ENCODE results near the gene BANK1.

DNA sequence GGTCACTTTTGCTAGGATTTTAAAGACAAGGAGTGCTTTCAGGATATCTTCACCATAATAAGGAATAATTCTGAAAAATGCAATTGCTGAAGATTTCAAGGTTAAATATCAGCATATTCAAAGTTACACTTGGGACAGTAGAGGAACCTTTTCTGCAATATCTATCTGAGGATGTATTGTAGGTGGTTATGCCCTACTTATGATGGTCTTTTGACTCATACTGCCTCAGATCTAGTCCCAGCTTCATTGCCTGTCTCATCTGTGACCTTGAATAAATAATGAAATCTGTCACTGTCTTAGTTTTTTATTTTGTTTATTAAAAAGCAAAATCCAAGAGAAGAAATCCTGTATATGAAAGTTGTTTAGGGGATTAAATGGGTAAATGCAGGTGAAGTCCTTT lies 2.9 kb downstream of the BANK1 start:
- TF ChIP-seq, protein P1, sequence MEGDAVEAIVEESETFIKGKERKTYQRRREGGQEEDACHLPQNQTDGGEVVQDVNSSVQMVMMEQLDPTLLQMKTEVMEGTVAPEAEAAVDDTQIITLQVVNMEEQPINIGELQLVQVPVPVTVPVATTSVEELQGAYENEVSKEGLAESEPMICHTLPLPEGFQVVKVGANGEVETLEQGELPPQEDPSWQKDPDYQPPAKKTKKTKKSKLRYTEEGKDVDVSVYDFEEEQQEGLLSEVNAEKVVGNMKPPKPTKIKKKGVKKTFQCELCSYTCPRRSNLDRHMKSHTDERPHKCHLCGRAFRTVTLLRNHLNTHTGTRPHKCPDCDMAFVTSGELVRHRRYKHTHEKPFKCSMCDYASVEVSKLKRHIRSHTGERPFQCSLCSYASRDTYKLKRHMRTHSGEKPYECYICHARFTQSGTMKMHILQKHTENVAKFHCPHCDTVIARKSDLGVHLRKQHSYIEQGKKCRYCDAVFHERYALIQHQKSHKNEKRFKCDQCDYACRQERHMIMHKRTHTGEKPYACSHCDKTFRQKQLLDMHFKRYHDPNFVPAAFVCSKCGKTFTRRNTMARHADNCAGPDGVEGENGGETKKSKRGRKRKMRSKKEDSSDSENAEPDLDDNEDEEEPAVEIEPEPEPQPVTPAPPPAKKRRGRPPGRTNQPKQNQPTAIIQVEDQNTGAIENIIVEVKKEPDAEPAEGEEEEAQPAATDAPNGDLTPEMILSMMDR (IDR thresholded peaks at IDR 0.05), result no peak
- no peak for TF ChIP-seq POLR2A (IDR thresholded peaks at IDR 0.05)
